HFF-Myc (cell line): ENCODE measurements around the gene OPRL1.

Experiments used
- DNase-seq: peaks from one replicate; pipeline ENCODE4 v3.0.0-alpha.2; 2011; ENCODE audit warnings: low read depth; ENCODE audit errors: extremely low read depth
- H3K4me3 ChIP-seq: replicated peaks from 2 replicates; pipeline ENCODE4 v1.5.1; 2011; ENCODE audit warnings: low read depth, mild to moderate bottlenecking, control low read depth, low read length
- TF ChIP-seq, protein P1 (sequence below): IDR thresholded peaks from 2 replicates; pipeline ENCODE4 v1.5.1; 2012; ENCODE audit warnings: mild to moderate bottlenecking, low read depth, low read length, control low read depth; ENCODE audit errors: missing control alignments

OPRL1 gene

DNA sequence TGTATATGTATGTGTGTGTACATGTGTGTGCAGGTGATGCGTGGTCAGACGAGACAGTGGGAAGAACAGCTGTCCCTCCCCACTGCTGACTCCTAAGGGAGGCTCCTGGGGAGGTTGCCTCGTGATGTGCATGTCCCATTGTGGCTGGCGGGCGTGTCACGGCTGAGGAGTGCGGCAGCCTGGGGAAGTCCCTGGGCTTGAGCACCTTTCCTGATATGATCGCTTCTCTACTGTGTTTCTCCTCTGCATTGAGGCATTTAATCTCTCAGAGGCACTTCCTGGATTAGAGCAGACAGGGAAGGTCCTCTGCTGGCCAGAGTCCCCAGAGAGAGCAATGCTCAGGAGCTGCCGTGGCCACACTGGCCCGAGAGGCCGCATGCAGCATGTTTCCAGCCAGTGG, 16.0 kb downstream of the OPRL1 start:
- no peak for DNase-seq
- H3K4me3 ChIP-seq, result no peak overlapping the region
- TF ChIP-seq, protein P1, sequence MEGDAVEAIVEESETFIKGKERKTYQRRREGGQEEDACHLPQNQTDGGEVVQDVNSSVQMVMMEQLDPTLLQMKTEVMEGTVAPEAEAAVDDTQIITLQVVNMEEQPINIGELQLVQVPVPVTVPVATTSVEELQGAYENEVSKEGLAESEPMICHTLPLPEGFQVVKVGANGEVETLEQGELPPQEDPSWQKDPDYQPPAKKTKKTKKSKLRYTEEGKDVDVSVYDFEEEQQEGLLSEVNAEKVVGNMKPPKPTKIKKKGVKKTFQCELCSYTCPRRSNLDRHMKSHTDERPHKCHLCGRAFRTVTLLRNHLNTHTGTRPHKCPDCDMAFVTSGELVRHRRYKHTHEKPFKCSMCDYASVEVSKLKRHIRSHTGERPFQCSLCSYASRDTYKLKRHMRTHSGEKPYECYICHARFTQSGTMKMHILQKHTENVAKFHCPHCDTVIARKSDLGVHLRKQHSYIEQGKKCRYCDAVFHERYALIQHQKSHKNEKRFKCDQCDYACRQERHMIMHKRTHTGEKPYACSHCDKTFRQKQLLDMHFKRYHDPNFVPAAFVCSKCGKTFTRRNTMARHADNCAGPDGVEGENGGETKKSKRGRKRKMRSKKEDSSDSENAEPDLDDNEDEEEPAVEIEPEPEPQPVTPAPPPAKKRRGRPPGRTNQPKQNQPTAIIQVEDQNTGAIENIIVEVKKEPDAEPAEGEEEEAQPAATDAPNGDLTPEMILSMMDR, result no peak

DNA sequence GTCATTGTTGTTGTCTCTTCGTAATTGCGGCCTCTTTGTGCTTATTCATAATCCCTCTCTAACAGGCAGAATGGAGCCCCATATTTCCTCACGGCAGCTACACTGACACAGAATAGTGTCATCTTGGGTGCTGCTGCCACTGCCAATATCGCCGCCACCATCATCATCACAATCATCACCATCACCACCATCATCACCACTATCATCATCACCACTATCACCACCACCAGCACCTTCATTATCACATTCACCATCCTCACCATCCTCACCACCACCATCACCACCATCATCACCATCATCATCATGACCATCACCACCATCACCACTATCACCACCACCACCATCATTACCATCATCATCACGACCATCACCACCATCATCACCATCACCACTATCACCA, 16.7 kb downstream of the OPRL1 start:
- TF ChIP-seq, protein P1, result no peak
- no peak for DNase-seq
- no peak overlapping the region for H3K4me3 ChIP-seq

GRCh38 chr20:64098471-64099013, 18.7 kb downstream of the OPRL1 start:
- no peak for DNase-seq
- H3K4me3 ChIP-seq, result no peak overlapping the region
- TF ChIP-seq, protein P1, result no peak

- H3K4me3 ChIP-seq, result no peak overlapping the region
- TF ChIP-seq, protein P1, result no peak
- DNase-seq, result no peak
Observed at GRCh38 chr20:64099086-64099786, 19.4 kb downstream of the OPRL1 start.

DNA sequence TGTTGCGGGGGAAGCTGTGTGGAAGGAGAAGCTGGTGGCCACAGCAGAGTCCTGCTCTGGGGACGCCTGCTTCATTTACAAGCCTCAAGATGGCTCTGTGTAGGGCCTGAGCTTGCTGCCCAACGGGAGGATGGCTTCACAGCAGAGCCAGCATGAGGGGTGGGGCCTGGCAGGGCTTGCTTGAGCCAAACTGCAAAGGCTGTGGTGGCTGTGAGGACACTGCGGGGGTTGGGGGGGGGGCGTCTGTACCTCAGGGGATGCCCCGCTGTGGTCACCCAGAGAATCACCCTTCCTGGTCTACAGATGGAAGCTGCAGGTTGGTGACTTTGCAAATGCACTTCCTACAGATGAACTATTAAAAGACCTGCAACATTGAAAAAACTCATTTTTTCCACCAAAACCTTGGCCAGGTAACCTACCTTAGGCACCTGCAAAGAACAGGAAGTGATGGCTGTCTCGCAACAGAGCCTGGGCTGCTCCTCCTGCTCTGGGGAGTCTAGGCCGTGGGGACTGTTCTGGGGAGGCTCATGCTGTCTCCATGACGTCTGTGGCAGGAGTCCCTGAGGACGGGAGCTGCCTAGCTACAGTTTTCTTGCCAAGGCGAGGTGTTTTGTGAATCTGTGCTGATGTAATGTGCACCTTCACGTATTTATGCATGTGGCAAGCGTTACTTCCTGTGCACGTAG, 20.1 kb downstream of the OPRL1 start:
- DNase-seq, result no peak
- no peak overlapping the region for H3K4me3 ChIP-seq
- TF ChIP-seq, protein P1, result no peak

GRCh38 chr20:64100566-64100888, 20.6 kb downstream of the OPRL1 start:
- no peak for DNase-seq
- H3K4me3 ChIP-seq, result no peak overlapping the region
- TF ChIP-seq, protein P1, result no peak
